NB4 (cell line): ENCODE data around the gene INO80E.
"Not testable (repeated sequence)": the region's sequence is repeated elsewhere in the genome, so short reads cannot be mapped to it uniquely, and the experiment has no call there.

Experiments used
- DNase-seq: peaks from one replicate; pipeline ENCODE4 v3.0.0; 2010; ENCODE audit warnings: low read depth
- H3K4me3 ChIP-seq: one replicate; pipeline ENCODE4 v1.5.1; 2011; ENCODE audit warnings: mild to moderate bottlenecking, low read depth, low read length, moderate library complexity
- CTCF ChIP-seq: IDR thresholded peaks from one replicate; pipeline ENCODE4 v1.5.1; 2012; ENCODE audit warnings: low read depth, low read length
- MYC ChIP-seq: IDR thresholded peaks from 2 replicates; pipeline ENCODE4 v1.6.1; 2011; ENCODE audit warnings: low read depth, low read length
- POLR2A ChIP-seq: IDR thresholded peaks from 2 replicates; pipeline ENCODE4 v1.6.1; 2011; ENCODE audit warnings: mild to moderate bottlenecking; ENCODE audit not compliant: insufficient read length; ENCODE audit errors: extremely low read depth
- TF ChIP-seq, protein P1 (sequence below): IDR thresholded peaks from 2 replicates; pipeline ENCODE4 v1.6.1; 2011; ENCODE audit warnings: low read depth, low read length

The INO80E gene

DNA sequence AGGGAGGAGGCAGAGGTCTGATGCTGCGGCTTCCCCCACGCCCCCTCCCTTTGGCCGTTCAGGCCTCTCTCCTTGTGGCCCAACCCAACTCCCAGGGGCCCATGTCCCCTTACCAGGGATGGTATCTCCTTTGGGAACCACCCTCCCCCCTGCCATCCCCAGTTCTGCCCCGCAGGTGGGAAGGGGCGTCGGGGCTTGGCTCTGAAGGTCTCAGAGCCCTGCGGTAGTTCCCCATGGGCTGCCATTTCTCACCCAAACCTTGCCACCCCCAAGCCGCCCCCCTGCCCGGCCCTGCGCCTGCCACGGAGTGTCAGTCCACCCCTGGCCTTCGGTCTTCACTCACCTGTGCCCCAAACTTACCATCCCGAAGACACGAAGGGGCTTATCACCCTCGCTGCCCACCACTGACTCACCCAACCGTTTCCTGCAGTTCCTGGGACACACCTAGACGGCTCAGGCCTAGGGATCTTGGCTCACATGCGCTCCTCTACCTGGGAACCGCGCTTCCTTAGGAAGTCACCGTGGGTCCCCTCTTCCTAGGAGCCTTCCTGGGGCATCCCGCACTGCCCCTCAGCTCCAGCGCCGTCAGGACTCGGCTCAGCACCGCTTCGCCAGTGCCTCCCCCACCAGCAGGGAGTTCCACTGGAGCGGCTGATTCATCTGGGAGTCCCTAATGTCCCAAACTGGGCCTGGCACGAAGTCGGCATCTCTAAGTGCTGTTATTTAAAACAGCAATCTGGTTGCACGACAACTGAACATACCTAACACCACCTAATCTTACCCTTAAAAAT, 15.9 kb downstream of the INO80E start:
- no peak for DNase-seq
- H3K4me3 ChIP-seq: no peak overlapping the region
- TF ChIP-seq MYC (no peak), POLR2A (no peak)
- TF ChIP-seq, protein P1, sequence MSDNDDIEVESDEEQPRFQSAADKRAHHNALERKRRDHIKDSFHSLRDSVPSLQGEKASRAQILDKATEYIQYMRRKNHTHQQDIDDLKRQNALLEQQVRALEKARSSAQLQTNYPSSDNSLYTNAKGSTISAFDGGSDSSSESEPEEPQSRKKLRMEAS: no peak

GRCh38 chr16:30012598-30012997, 16.6 kb downstream of the INO80E start:
- not testable (repeated sequence) for H3K4me3 ChIP-seq, DNase-seq

- not testable (repeated sequence) for DNase-seq, H3K4me3 ChIP-seq
Observed at GRCh38 chr16:30015450-30015849, 19.4 kb downstream of the INO80E start.

DNA sequence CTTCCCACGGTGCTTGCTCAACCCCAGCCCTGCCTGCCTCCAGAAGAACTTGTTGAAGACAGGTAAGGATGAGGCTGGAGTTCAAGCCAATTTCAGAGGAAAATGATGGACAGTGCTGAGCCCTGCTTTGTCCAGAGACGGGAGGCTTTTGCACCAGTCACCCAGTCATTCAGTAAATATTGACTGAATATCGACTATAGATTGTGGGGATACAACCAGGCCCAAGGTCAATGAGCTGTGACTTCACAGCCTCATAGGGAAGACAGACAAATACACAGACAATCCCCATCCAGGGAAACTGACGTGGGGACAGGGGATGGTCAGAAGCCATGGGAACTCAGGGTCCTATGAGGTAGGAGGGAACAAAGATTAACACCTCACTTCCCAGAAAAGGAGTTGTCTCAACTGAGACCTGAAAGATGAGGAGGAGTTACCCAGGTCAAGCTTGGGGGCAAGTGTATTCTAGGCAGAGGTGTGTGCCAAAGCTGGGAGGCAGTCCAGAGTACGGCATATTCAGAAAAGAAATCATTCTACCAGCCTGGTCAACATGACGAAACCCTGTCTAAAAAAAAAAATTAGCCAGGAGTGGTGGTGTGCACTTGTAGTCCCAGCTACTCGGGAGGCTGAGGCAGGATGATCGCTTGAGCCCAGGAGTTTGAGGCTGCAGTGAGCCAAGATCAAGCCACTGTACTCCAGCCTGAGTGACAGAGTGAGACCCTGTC, 20.7 kb downstream of the INO80E start:
- H3K4me3 ChIP-seq: no peak overlapping the region
- TF ChIP-seq POLR2A (no peak), MYC (no peak), CTCF (no peak)
- TF ChIP-seq, protein P1: no peak
- DNase-seq: no peak

GRCh38 chr16:30017277-30017656, 21.2 kb downstream of the INO80E start:
- H3K4me3 ChIP-seq: no peak overlapping the region
- no peak for DNase-seq
- TF ChIP-seq CTCF: no peak
- TF ChIP-seq, protein P1: no peak
- no peak for TF ChIP-seq POLR2A
- no peak for TF ChIP-seq MYC

GRCh38 chr16:30017937-30018336, 21.9 kb downstream of the INO80E start:
- DNase-seq, H3K4me3 ChIP-seq: not testable (repeated sequence)

- DNase-seq: no peak
- no peak overlapping the region for H3K4me3 ChIP-seq
- TF ChIP-seq, protein P1: no peak
- no peak for TF ChIP-seq CTCF
- no peak for TF ChIP-seq MYC
- no peak for TF ChIP-seq POLR2A
Observed at GRCh38 chr16:30018731-30019158, 22.7 kb downstream of the INO80E start.

- TF ChIP-seq MYC (no peak), CTCF (no peak), POLR2A (no peak)
- TF ChIP-seq, protein P1: no peak
Observed at GRCh38 chr16:30022887-30023286, 26.8 kb downstream of the INO80E start, which contains the start of gene C16orf92. Gene C16orf92, plus strand, starts transcription at chr16:30023198. Its CDS starts 143 bp downstream, at chr16:30023341.

More at GRCh38 chr16:30022887-30023286, 26.8 kb downstream of the INO80E start, which contains the start of gene C16orf92:
- H3K4me3 ChIP-seq: no peak within 1 kb of the TSS
- no peak for DNase-seq
